Ovary (tissue), 9 donors: ENCODE results near the gene NKX6-2. TPM values are rescaled to one million over a fixed set of nuclear protein-coding genes. Genes with fewer than 3 reads are reported as not detected.

ENCODE experiments used
- DNase-seq, 5 donors: peaks; one replicate each; pipeline ENCODE4 v3.0.0-alpha.2; 2019 to 2020
- H3K27ac ChIP-seq, 2 donors: fragments of 200-600 bp; one replicate each; pipeline versions ENCODE4 v1.5.1 to v1.8.0; 2019 to 2022
- H3K27me3 ChIP-seq: fragments of 200-600 bp; one replicate; pipeline ENCODE4 v1.8.0; 2022
- H3K36me3 ChIP-seq: fragments of 200-600 bp; sonication (generic); one replicate; pipeline ENCODE4 v1.5.1; 2019
- H3K4me1 ChIP-seq: one replicate; pipeline ENCODE4 v1.8.1; 2013; ENCODE audit warnings: mild to moderate bottlenecking, moderate library complexity; ENCODE audit not compliant: insufficient read depth
- H3K4me3 ChIP-seq: fragments of 200-600 bp; sonication (generic); one replicate; pipeline ENCODE4 v1.5.1; 2017
- H3K9me3 ChIP-seq, 2 donors: fragments of 200-600 bp in 1 of 2; sonication (generic) in 1 of 2; one replicate each; pipeline versions ENCODE4 v1.5.1 to v1.8.1; 2013 to 2019; ENCODE audit warnings: mild to moderate bottlenecking in 1 of 2, moderate library complexity in 1 of 2
- CTCF ChIP-seq, 3 donors: fragments of 450-650 bp in 2 of 3; fragments of 200-600 bp in 1 of 3; IDR thresholded peaks; one replicate each; pipeline versions ENCODE4 v1.5.1 to v1.8.0; 2016 to 2022; ENCODE audit warnings: antibody characterized with exemption in 3 of 3, mild to moderate bottlenecking in 1 of 3
- EP300 ChIP-seq: sonication (generic); formaldehyde crosslinking; IDR thresholded peaks from one replicate; pipeline ENCODE4 v1.6.1; 2017; ENCODE audit warnings: antibody characterized with exemption
- POLR2A ChIP-seq: fragments of 450-650 bp; IDR thresholded peaks from one replicate; pipeline ENCODE4 v1.6.1; 2017; ENCODE audit warnings: antibody characterized with exemption, mild to moderate bottlenecking, moderate library complexity
- WGBS, 3 donors: extraction: QIAGEN DNeasy Blood & Tissue Kit in 1 of 3; methylation state at CpG; one replicate each; pipeline versions ENCODE4 v1.1.5 to v1.1.7; 2013 to 2017; 5-methylcytosine and 5-hydroxymethylcytosine counted together
- intact Hi-C, 4 donors: fragments of 100-400 bp; cut with DNase I; formaldehyde crosslinking; loops; one replicate each; pipeline versions ENCODE4 v1.11.0 to v1.15.1; 2022 to 2023
- polyA plus RNA-seq, 2 donors: library from polyadenylated mRNA; stranded (reverse); fragments of 200-250 nt in 1 of 2; fragments of 350-450 nt in 1 of 2; fragmentation: Illumina TruSeq in 1 of 2; extraction: RNeasy Lipid Tissue Mini Kit (QIAGEN cat#74804) in 1 of 2; gene quantifications; one replicate each; pipeline ENCODE4 v1.2.3, GENCODE V29; 2013 to 2014
- total RNA-seq, 7 donors: library from RNA; depleted of rRNA in 2 of 7; stranded (reverse); fragments of >200 nt in 2 of 7; fragmentation: NEBNext Ultra II Directional in 3 of 7; extraction: Animal tissue kit (Norgen Biotek cat#: 25700) in 3 of 7; gene quantifications; one replicate each; pipeline versions ENCODE4 v1.1.0 to v1.2.4, GENCODE V29; 2016 to 2023
- donor health status: DM: no; HTN: no; CAD: no; lungs with moderate emphysema.
- donor health status: DM: no; HTN: no; CAD: no.
- donor health status: Bipolar disorder and iron deficiency.
- donor health status: DM: yes; HTN: yes; CAD: no.
- donor health status: DM: no; HTN: no; CAD: no.
- donor health status: DM: yes; HTN: yes; CAD: no.

NKX6-2 gene
- total and polyA plus RNA-seq, 9 donors, result not detected

DNA sequence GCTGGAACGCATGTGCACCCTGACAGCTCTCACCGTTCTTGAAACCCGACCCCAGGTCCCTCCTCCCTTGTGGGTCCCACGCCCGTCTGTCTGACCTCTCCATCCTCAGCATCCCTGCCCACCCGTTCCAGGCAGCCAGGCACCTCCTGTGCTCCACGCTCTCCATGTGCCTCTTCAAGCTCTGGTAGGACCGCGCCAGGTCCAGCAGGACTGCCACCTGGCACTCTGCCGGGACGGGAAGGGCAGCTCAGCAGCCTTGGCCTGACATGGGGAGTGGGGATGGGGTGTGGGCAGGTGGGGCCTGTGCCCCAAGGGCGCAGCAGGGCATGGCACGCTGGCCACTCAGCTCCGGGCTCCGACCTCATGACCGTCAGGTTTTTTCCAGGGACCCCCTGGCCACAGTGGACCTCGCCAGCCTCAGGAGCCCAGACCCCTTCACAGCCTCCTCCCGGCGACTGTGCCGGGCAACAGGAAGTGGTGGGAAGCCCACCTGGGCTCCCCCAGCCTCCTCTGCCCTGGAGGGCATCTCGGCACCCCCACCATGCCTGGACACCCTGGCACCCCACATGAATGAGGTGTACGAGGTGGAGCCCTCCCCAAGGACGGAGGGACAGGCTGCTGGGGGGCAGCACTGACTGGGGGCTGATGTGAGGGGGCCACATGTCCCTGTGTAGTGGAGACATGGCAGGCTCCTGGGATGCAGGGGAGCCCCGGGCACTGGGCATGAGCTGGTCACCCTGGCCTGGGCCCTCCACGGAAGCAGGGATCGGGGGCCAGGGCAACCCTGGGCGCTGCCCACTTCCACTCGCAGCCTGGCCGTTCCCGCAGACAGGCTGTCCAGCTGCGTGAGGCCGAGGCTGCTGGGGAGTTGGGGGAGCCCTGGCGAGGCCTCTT, 25.1 kb upstream of the NKX6-2 start:
- Histone ChIP-seq H3K4me1 (no peaks in the 10 kb centered on the region), H3K36me3 (no peaks in the 10 kb centered on the region), H3K27me3 (no peaks in the 10 kb centered on the region), H3K9me3 (no peaks in the 10 kb centered on the region), H3K4me3 (no peak overlapping the region), H3K27ac (no peak overlapping the region)
- WGBS, 3 donors, result 63 to 68% (median 64%) methylated on average over 27 to 33 of the region's 33 CpGs
- TF ChIP-seq CTCF (IDR thresholded peaks at IDR 0.05), result no peak
- intact Hi-C loops, result no loop called here
- no peak for DNase-seq

- Histone ChIP-seq H3K27me3 (no peaks in the 10 kb centered on the region), H3K36me3 (no peaks in the 10 kb centered on the region), H3K9me3 (no peaks in the 10 kb centered on the region), H3K4me3 (no peak overlapping the region), H3K4me1 (no peaks in the 10 kb centered on the region), H3K27ac (no peak overlapping the region)
- intact Hi-C loops, result no loop called here
- no peak for DNase-seq
- TF ChIP-seq CTCF (IDR thresholded peaks at IDR 0.05), result no peak
- no peak for TF ChIP-seq EP300
- no peak for TF ChIP-seq POLR2A
- WGBS, 3 donors, result 80 to 85% (median 85%) methylated on average over 36 to 39 of the region's 39 CpGs
These were observed 24.3 kb upstream of the NKX6-2 start for GRCh38 chr10:132810141-132810806.

DNA sequence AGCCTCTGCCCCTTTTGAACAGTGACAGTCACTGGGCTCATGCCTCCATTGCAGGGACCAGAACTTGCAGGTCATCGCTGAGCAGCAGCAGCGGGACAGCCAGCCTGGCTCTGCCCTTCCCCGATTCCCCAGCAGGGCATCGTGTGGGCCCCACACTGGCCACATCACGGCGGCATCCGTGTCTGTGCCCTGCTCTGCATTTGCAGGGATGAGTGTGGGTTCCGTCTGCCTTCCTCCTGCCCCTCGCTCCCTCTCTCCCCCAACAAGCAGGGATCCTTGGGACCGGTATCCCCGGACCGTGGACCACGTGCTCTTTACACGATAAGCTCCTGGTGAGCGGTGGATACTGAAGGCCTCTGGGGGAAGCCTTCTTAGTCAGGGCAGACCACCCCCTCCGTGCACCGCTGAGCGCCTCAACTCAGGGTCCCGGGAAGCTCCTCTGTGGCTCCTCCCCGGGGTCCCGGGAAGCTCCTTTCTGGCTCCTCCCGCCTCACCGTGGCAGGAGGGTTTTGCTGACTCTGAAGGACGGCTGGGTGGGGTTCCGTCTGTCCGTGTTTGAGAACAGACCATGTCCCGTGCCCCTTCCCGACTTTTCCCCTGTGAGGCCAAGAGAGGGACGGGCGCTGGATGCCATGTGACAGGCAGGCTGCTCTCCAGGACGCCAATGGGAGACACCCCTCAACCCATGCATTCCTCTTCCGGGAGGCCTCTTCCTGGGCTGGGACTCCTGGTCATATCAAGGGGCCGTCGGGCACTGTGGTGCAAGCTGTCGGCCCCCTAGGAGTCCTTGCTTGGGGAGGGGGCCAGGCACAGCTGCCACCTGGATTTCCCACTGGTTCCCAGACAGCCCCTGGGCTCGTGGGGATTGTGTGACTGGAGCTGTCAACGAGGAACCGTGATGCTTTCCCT, 23.5 kb upstream of the NKX6-2 start:
- intact Hi-C loops, result no loop called here
- no peak for DNase-seq
- Histone ChIP-seq H3K27ac (no peak overlapping the region), H3K9me3 (no peaks in the 10 kb centered on the region), H3K4me1 (no peaks in the 10 kb centered on the region), H3K4me3 (no peak overlapping the region), H3K27me3 (no peaks in the 10 kb centered on the region), H3K36me3 (no peaks in the 10 kb centered on the region)
- TF ChIP-seq POLR2A, result no peak
- no peak for TF ChIP-seq EP300
- TF ChIP-seq CTCF (IDR thresholded peaks at IDR 0.05), result no peak
- WGBS, 3 donors, result 76 to 81% (median 80%) methylated on average over 38 of the region's 38 CpGs
